ENCODE data around the gene EPB41L4A.

The EPB41L4A gene

DNA sequence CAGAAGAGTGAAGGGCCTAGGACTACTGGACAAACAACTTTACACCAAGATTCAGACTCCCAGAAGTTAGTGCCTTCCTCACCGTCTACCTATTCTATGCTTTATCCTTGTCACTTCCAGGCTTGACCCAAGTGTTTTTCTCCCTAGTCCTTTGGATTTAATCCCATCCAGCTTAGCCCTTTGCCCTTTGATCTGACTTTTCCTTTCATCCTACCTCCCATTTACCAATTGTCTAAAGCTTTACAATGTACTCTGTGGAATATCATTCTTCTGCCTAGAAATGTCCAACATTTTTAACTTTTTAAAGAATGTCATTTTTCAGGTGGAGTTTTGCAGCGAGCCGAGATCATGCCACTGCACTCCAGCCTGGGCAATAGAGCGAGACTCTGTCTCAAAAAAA is 292.1 kb downstream of the EPB41L4A start:
- TF ChIP-seq FOXM1 (IDR thresholded peaks at IDR 0.05; ENCODE audit: borderline replicate concordance, low read depth), result no peak
- no peak for TF ChIP-seq TCF12 (IDR thresholded peaks at IDR 0.05; ENCODE audit: low read depth)
- no peak for TF ChIP-seq ZBTB7A (IDR thresholded peaks at IDR 0.05; ENCODE audit: low read depth)
- TF ChIP-seq YY1 (IDR thresholded peaks at IDR 0.05; ENCODE audit: low read depth), result no peak
- no peak for TF ChIP-seq TAF1 (IDR thresholded peaks at IDR 0.05; ENCODE audit: low read depth)
- TF ChIP-seq CEBPB (IDR thresholded peaks at IDR 0.05), result no peak
- TF ChIP-seq EGR1 (IDR thresholded peaks at IDR 0.05), result no peak
- TF ChIP-seq REST (IDR thresholded peaks at IDR 0.05; ENCODE audit: low read depth), result no peak
- no peak for TF ChIP-seq NFIC (IDR thresholded peaks at IDR 0.05)
- TF ChIP-seq, protein P1, sequence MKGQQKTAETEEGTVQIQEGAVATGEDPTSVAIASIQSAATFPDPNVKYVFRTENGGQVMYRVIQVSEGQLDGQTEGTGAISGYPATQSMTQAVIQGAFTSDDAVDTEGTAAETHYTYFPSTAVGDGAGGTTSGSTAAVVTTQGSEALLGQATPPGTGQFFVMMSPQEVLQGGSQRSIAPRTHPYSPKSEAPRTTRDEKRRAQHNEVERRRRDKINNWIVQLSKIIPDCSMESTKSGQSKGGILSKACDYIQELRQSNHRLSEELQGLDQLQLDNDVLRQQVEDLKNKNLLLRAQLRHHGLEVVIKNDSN (IDR thresholded peaks at IDR 0.05), result no peak
- TF ChIP-seq MAX (IDR thresholded peaks at IDR 0.05), result no peak
- TF ChIP-seq TEAD4 (IDR thresholded peaks at IDR 0.05), result no peak
- no peak for TF ChIP-seq RAD21 (IDR thresholded peaks at IDR 0.05; ENCODE audit: low read depth)
- no peak for TF ChIP-seq EP300 (IDR thresholded peaks at IDR 0.05; ENCODE audit: borderline replicate concordance)
- no peak for TF ChIP-seq CREB1 (IDR thresholded peaks at IDR 0.05; ENCODE audit: low read depth)

- TF ChIP-seq TEAD4 (IDR thresholded peaks at IDR 0.05) (no peak), REST (IDR thresholded peaks at IDR 0.05; ENCODE audit: low read depth) (no peak), TCF12 (IDR thresholded peaks at IDR 0.05; ENCODE audit: low read depth) (no peak), ZBTB7A (IDR thresholded peaks at IDR 0.05; ENCODE audit: low read depth) (no peak), CREB1 (IDR thresholded peaks at IDR 0.05; ENCODE audit: low read depth) (no peak), RAD21 (IDR thresholded peaks at IDR 0.05; ENCODE audit: low read depth) (no peak), EGR1 (IDR thresholded peaks at IDR 0.05) (no peak), MAX (IDR thresholded peaks at IDR 0.05) (no peak)
- TF ChIP-seq, protein P1 (IDR thresholded peaks at IDR 0.05), result no peak
These were observed 293.2 kb downstream of the EPB41L4A start for GRCh38 chr5:112125903-112126302.

DNA sequence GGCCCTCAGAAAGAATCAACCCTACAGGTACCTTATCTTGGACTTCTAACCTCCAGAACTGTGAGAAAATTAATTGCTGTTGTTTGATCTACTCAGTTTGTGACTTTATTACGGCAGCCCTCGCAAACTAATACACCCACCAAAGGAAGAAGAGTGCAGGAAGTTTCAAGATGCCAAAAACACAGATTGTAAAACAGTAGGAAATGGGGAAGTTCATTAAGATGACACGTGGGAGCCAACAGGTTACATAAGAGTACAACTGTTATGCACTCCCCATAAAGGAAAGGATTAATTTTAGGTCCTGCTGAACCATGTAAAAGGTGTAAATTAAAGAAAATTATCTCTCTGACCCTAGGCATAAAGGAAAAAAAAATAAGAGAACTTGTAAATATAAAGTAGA is 294.3 kb downstream of the EPB41L4A start:
- TF ChIP-seq EP300 (IDR thresholded peaks at IDR 0.05; ENCODE audit: borderline replicate concordance), result no peak
- TF ChIP-seq FOXM1 (IDR thresholded peaks at IDR 0.05; ENCODE audit: borderline replicate concordance, low read depth), result no peak
- no peak for TF ChIP-seq RAD21 (IDR thresholded peaks at IDR 0.05; ENCODE audit: low read depth)
- no peak for TF ChIP-seq CEBPB (IDR thresholded peaks at IDR 0.05)
- TF ChIP-seq EGR1 (IDR thresholded peaks at IDR 0.05), result no peak

- TF ChIP-seq EP300 (IDR thresholded peaks at IDR 0.05; ENCODE audit: borderline replicate concordance), result no peak
- TF ChIP-seq REST (IDR thresholded peaks at IDR 0.05; ENCODE audit: low read depth), result no peak
- TF ChIP-seq MAX (IDR thresholded peaks at IDR 0.05), result no peak
- TF ChIP-seq CEBPB (IDR thresholded peaks at IDR 0.05), result no peak
- no peak for TF ChIP-seq YY1 (IDR thresholded peaks at IDR 0.05; ENCODE audit: low read depth)
- no peak for TF ChIP-seq TCF12 (IDR thresholded peaks at IDR 0.05; ENCODE audit: low read depth)
- TF ChIP-seq, protein P1 (IDR thresholded peaks at IDR 0.05), result no peak
These were observed 296.0 kb downstream of the EPB41L4A start for GRCh38 chr5:112123086-112123485.

Measured in Ishikawa (cell line).